Esophagus muscularis mucosa (tissue), 4 donors: ENCODE measurements around the gene PDSS1. TPM values are rescaled to one million over a fixed set of nuclear protein-coding genes. Genes with fewer than 3 reads are reported as not detected.

Source experiments
- DNase-seq: peaks from one replicate; pipeline ENCODE4 v3.0.0-alpha.2; 2017; ENCODE audit errors: extremely low spot score
- H3K27ac ChIP-seq, 4 donors: fragments of 200-600 bp; sonication (generic); replicated peaks in 1 of 4; 1 replicate in 3 of 4; 2 replicates in 1 of 4; pipeline ENCODE4 v1.5.1; 2016 to 2019; ENCODE audit warnings: mild to moderate bottlenecking in 1 of 4
- H3K27me3 ChIP-seq, 4 donors: fragments of 200-600 bp; sonication (generic); one replicate each; pipeline versions ENCODE4 v1.5.1 to v1.6.0; 2016 to 2019
- H3K36me3 ChIP-seq, 4 donors: fragments of 200-600 bp; sonication (generic); one replicate each; pipeline ENCODE4 v1.5.1; 2016 to 2019
- H3K4me1 ChIP-seq, 4 donors: fragments of 200-600 bp; sonication (generic); one replicate each; pipeline ENCODE4 v1.5.1; 2016 to 2019
- H3K4me3 ChIP-seq, 4 donors: fragments of 200-600 bp; sonication (generic); 1 replicate in 2 of 4; 2 replicates in 2 of 4; pipeline ENCODE4 v1.5.1; 2016 to 2019; ENCODE audit warnings: mild to moderate bottlenecking in 4 of 4, moderate library complexity in 1 of 4
- H3K9me3 ChIP-seq, 4 donors: fragments of 200-600 bp; sonication (generic); 1 replicate in 3 of 4; 2 replicates in 1 of 4; pipeline ENCODE4 v1.5.1; 2016 to 2019
- CTCF ChIP-seq, 3 experiments: fragments of 200-600 bp in 2 of 3; fragments of 450-650 bp in 1 of 3; sonication (generic) in 2 of 3; IDR thresholded peaks; one replicate each; pipeline ENCODE4 v1.5.1; 2017 to 2019; ENCODE audit warnings: antibody characterized with exemption in 3 of 3, mild to moderate bottlenecking in 2 of 3, moderate library complexity in 1 of 3
- EP300 ChIP-seq: sonication (generic); formaldehyde crosslinking; IDR thresholded peaks from one replicate; pipeline ENCODE4 v1.6.1; 2017; ENCODE audit warnings: antibody characterized with exemption
- POLR2A ChIP-seq: fragments of 450-650 bp; IDR thresholded peaks from one replicate; pipeline ENCODE4 v1.6.1; 2017; ENCODE audit warnings: antibody characterized with exemption, moderate library complexity, mild to moderate bottlenecking, low read depth
- POLR2AphosphoS5 ChIP-seq, 2 donors: sonication (generic); formaldehyde crosslinking; IDR thresholded peaks; one replicate each; pipeline ENCODE4 v1.6.1; 2017; ENCODE audit warnings: antibody characterized with exemption in 2 of 2
- WGBS: methylation state at CpG from one replicate; pipeline ENCODE4 v1.1.5; 2018; 5-methylcytosine and 5-hydroxymethylcytosine counted together
- intact Hi-C: fragments of 100-400 bp; cut with DNase I; formaldehyde crosslinking; loops from one replicate; pipeline ENCODE4 v1.15.1; 2023
- total RNA-seq, 4 donors: library from RNA; depleted of rRNA; stranded (reverse); fragments of >200 nt; gene quantifications; one replicate each; pipeline versions ENCODE4 v1.1.0 to v1.2.1, GENCODE V29; 2016

The PDSS1 gene
- total RNA-seq, 4 donors from 2014 or later: 1.7 to 5.0 (median 3.3) TPM

GRCh38 chr10:26733750-26734568 is 36.5 kb downstream of the PDSS1 start:
- Histone ChIP-seq H3K27me3 (no peaks in the 10 kb centered on the region), H3K27ac (no peak overlapping the region), H3K4me1 (peaks cover 0 to 3% (median 0%) of the 10 kb centered on the region in 4 donors), H3K36me3 (peaks cover 0 to 62% (median 54%) of the 10 kb centered on the region in 4 donors), H3K9me3 (no peaks in the 10 kb centered on the region), H3K4me3 (no peak overlapping the region)
- intact Hi-C loops: no loop called here
- no peak for TF ChIP-seq POLR2A
- no peak for TF ChIP-seq POLR2AphosphoS5 (IDR thresholded peaks at IDR 0.05)
- no peak for TF ChIP-seq CTCF (IDR thresholded peaks at IDR 0.05)
- no peak for TF ChIP-seq EP300
- no peak for DNase-seq
- 81% methylated on average over 11 of the region's 14 CpGs for WGBS

- Histone ChIP-seq H3K36me3 (peaks cover 0 to 56% (median 51%) of the 10 kb centered on the region in 4 donors), H3K4me1 (peaks cover 0 to 3% (median 0%) of the 10 kb centered on the region in 4 donors), H3K4me3 (no peak overlapping the region), H3K9me3 (no peaks in the 10 kb centered on the region), H3K27ac (no peak overlapping the region), H3K27me3 (no peaks in the 10 kb centered on the region)
- 100% methylated on average over 3 of the region's 4 CpGs for WGBS
- intact Hi-C loops: no loop called here
- TF ChIP-seq POLR2AphosphoS5 (IDR thresholded peaks at IDR 0.05) (no peak), CTCF (IDR thresholded peaks at IDR 0.05) (no peak), EP300 (no peak), POLR2A (no peak)
- DNase-seq: no peak
Measured at GRCh38 chr10:26735435-26735834, 37.9 kb downstream of the PDSS1 start.

- Histone ChIP-seq H3K4me3 (no peak overlapping the region), H3K36me3 (peaks cover 0 to 57% (median 46%) of the 10 kb centered on the region in 4 donors), H3K27me3 (no peaks in the 10 kb centered on the region), H3K9me3 (no peaks in the 10 kb centered on the region), H3K4me1 (peaks cover 0 to 3% (median 0%) of the 10 kb centered on the region in 4 donors), H3K27ac (no peak overlapping the region)
- 50% methylated on average over 1 of the region's 1 CpG for WGBS
- intact Hi-C loops: no loop called here
- TF ChIP-seq POLR2A (no peak), POLR2AphosphoS5 (IDR thresholded peaks at IDR 0.05) (no peak), CTCF (IDR thresholded peaks at IDR 0.05) (no peak), EP300 (no peak)
- no peak for DNase-seq
Measured at GRCh38 chr10:26737730-26738129, 40.2 kb downstream of the PDSS1 start.

- H3K4me3 ChIP-seq: no peak overlapping the region
- H3K4me1 ChIP-seq: peaks cover 0 to 3% (median 0%) of the 10 kb centered on the region in 4 donors
- H3K27ac ChIP-seq: no peak overlapping the region
- H3K36me3 ChIP-seq: peaks cover 0 to 60% (median 48%) of the 10 kb centered on the region in 4 donors
- WGBS: 80% methylated on average over 5 of the region's 5 CpGs
- no peak for DNase-seq
- H3K9me3 ChIP-seq: no peaks in the 10 kb centered on the region
- no peak for TF ChIP-seq CTCF (IDR thresholded peaks at IDR 0.05)
- TF ChIP-seq POLR2A: no peak
- TF ChIP-seq EP300: no peak
- TF ChIP-seq POLR2AphosphoS5 (IDR thresholded peaks at IDR 0.05): no peak
- intact Hi-C loops: no loop called here
- H3K27me3 ChIP-seq: no peaks in the 10 kb centered on the region
Measured at GRCh38 chr10:26738301-26738911, 40.9 kb downstream of the PDSS1 start.
